Mononuclear cell (primary cell): ENCODE data around the gene UBAP2. TPM values are rescaled to one million over a fixed set of nuclear protein-coding genes. Genes with fewer than 3 reads are reported as not detected.

Source experiments
- H3K27me3 ChIP-seq: 2 replicates; pipeline ENCODE4 v1.6.0; 2011; ENCODE audit warnings: low read length, control low read depth; ENCODE audit not compliant: insufficient read depth
- H3K4me1 ChIP-seq: 2 replicates; pipeline ENCODE4 v1.5.1; 2011; ENCODE audit warnings: mild to moderate bottlenecking, low read length, control low read depth; ENCODE audit not compliant: insufficient read depth
- H3K4me3 ChIP-seq: 2 replicates; pipeline ENCODE4 v1.5.1; 2011; ENCODE audit warnings: mild to moderate bottlenecking, low read length, moderate library complexity
- H3K9me3 ChIP-seq: 2 replicates; pipeline ENCODE4 v1.5.1; 2011; ENCODE audit warnings: low read depth, mild to moderate bottlenecking, control low read depth, low read length
- total RNA-seq: library from RNA; depleted of rRNA; stranded (reverse); fragments of >200 nt; gene quantifications from one replicate; pipeline ENCODE4 v1.2.3, GENCODE V29; 2012

UBAP2 gene
- total RNA-seq, 1 donor = 27.7 TPM

DNA sequence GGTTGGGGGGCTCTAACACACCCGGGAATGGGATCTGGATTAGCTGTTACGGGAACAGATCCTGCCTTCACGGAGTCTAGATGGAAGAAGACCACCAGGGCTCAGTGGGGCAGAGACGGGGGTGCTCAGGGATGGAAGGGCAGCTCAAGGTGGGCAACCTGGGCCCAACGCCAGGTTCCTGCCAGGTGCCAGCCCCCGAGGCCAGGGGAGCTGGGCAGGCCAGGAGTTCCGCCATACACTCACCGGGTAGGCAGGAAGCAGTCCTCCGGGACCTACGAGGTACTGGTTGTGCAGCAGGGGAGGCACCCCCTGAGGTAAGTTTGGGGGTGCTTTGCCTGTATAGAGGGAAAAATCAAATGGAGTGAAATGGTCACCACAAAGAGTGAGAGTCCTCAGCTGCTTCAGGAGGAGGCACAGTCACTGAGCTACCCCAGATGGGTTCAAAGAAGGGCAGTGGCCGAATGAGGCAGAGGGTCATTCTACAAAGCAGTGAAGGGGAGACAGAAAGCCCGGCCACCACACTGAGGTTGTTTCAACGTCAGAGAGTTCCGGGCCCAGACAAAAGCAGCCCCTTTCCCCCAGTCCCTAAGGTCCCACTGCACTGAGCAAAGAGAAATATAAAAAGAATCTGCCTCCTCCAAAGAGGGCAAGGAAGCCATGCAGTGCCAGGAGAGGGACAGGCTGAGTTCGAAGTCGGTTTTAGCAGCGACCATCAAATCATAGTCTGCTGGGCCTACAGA is 121.8 kb downstream of the UBAP2 start:
- no peaks in the 10 kb centered on the region for H3K9me3 ChIP-seq
- no peaks in the 10 kb centered on the region for H3K27me3 ChIP-seq
- H3K4me1 ChIP-seq = no peaks in the 10 kb centered on the region

DNA sequence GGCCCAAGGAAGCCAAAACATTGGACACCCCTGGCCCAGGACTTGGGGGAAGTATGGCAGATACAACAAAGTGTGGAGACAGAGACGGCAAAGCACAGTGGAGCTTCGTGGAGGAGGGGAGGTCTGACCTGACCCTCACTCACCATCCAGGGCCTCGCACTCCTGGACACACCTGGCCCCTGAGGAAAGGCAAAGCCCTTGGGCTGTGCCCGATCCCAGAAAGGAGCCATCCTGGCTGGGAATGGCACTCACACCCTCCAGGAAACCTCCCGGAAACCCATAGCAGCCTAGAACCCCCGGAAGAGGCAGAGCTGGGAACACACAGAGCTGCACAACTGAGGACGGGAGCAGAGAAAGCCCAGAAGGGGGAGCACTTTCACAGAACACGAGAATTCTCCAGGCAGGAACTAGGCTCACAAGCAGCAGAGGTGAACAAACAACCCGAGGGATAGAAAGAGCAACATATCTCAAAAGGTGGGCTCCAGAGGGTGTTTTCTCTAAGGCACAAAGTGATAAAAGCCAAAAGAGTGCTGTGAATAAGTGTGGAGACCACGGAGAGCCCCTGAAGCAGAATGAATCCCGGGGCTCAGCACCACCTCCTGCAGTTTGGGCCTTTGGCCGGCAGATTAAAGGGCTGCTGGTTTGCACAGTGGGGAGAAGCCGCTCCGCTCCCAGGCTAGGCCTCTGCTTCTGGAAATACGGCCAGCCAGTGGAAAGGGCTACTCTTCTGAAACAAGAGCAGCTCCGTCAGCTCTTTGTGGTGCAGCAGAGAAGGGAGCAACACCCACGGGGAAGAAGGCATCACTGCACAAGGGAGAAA is 123.5 kb downstream of the UBAP2 start:
- Histone ChIP-seq H3K9me3 (no peaks in the 10 kb centered on the region), H3K4me3 (no peak overlapping the region), H3K27me3 (no peaks in the 10 kb centered on the region), H3K4me1 (no peaks in the 10 kb centered on the region)

More for the DNA sequence above, 121.8 kb downstream of the UBAP2 start:
- no peak overlapping the region for H3K4me3 ChIP-seq

DNA sequence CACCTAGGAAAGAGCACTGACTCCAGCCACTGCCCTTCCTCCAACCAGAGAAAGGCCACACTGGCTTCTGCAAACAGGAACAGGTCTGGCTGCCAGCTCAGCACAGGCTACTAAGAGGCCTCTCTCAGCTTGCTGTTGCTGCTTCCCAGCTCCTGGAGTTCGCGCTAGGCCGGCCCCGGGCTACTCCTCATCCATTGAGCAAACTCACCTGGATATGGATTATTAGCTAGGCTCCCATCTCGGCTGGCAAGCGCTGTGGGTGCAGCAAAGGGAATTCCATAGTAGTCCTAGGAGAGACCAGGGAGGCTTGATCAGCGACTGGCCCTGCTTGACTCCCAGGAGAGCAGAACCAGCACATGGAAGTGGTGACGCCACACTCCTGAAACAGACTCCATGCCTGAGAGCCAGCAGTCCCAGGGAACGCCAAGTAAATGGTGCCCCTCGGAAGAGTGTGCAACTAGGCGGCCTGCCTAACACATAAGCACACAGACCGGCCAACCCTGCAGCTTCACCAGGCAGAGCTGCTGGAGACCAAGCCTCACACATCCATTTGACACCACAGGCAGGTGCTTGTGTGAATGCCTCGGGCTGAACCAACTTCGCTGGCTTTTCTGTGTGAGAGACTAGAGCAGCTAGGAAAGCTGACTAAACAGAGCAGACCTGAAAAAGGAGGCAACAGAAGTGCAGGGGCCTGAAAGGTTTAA is 124.5 kb downstream of the UBAP2 start:
- no peak overlapping the region for H3K4me3 ChIP-seq
- H3K27me3 ChIP-seq = no peaks in the 10 kb centered on the region
- H3K9me3 ChIP-seq = no peaks in the 10 kb centered on the region
- no peaks in the 10 kb centered on the region for H3K4me1 ChIP-seq

DNA sequence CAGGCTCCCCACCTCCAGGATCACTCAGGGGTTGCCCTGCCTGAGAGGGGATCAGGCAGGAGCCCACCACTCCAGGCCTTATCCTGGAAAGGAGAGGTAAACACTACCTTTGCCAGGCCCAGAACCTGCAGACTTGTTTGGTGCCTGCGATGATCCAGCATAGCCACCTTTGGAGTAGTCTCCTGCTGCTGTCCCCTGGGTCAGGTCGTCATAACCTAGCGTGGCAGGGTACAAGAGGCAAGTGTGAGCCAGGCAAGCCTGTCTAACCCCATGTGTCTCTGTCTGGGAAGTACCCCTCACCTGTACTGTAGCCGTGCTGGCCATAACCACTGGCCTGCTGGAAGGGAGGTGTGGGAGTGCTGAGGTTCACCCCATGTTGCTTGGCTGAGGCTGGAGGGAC is 125.6 kb downstream of the UBAP2 start:
- H3K4me1 ChIP-seq = no peaks in the 10 kb centered on the region
- no peaks in the 10 kb centered on the region for H3K27me3 ChIP-seq
- H3K9me3 ChIP-seq = no peaks in the 10 kb centered on the region
- no peak overlapping the region for H3K4me3 ChIP-seq

DNA sequence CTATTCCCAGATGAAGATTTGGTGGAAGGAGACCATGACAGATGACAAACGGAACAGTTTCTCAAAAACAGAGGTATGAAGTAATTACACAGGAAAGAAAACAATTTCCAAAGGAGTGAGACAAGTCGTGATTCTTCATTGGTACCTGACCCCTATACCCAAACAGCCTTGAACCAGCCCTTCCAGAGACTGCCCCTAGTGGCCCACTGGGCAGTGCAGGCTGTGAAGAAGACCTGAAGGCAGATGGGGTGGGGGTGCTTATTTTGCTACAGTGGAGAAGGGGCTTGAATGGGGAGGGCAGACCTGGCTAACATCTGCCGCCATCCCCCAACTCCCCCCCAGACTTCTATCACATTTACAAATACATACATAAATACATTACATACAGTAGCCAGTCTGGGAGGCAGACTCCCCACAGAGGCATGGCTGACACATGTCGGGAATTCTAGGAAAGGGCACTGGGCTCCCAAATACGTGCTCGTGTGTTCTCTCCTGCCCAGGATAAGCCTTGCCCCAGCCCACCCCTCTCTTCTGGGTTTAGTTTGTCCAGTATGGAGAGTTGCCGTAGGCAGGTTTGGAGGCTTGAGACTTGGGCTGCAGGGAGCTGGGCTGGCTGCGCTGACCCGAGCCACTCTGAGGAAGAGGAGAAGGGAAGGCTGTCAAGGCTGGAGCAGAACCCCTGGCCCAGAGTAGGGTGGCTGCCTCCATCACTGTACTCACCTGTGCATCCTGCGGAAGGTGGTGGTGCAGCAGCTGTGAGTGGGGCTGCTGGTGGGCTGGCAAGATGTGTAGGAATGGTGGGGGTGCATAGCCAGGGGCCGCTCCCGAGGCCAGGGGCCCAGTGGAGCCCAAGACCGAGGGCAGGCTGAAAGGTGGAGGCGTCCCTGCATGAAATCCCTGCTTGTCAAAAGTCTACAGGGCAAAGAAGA is 126.5 kb downstream of the UBAP2 start:
- Histone ChIP-seq H3K27me3 (no peaks in the 10 kb centered on the region), H3K9me3 (no peaks in the 10 kb centered on the region), H3K4me3 (no peak overlapping the region), H3K4me1 (no peaks in the 10 kb centered on the region)

DNA sequence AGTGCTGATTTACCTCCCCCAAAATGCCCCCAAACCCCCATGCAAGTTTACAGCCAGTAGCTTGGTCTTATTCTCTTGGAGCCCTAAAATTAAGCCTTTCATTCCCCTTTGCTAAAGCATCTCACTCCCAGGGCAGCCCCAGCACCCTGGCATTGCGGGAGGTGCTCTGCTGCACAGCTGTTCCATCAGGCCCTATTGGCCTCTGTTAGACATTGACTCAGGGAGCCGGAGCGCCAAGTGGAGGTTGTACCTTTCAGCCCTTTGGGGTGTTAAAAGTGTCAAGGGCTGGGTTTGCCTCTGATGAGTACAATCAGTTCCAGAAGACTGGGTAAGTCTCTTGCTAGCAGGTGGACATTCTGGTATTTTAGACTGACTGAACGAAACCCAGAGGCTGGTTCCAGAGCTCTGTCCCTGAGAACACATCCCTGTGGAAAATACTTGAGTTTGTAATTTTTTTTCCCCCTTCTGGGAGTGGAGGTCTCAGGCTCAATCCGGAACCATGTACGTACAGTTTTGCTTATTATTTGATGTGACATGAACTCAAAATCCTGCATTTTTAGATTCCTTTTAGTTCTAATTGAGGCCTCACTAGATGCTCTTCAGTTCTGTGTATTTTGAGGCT is 129.3 kb downstream of the UBAP2 start:
- Histone ChIP-seq H3K4me3 (no peak overlapping the region), H3K27me3 (no peaks in the 10 kb centered on the region), H3K4me1 (no peaks in the 10 kb centered on the region), H3K9me3 (no peaks in the 10 kb centered on the region)

DNA sequence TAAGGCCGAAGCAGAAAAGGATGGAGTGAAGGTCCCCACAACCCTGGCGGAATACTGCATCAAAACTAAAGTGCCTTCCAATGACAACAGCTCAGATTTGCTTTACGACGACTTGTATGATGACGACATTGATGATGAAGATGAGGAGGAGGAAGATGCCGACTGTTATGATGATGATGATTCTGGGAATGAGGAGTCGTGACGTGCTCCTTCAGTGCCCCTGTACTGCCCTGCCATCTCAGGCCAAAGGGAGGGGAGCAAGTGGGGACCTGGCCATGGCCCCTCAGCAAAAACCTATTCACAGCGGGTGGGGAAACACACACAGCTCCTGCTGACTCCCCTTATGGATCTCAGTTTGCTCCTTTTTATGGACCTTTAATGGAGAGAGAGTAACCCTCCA is 131.7 kb downstream of the UBAP2 start:
- no peaks in the 10 kb centered on the region for H3K27me3 ChIP-seq
- H3K9me3 ChIP-seq = no peaks in the 10 kb centered on the region
- no peaks in the 10 kb centered on the region for H3K4me1 ChIP-seq
- no peak overlapping the region for H3K4me3 ChIP-seq

DNA sequence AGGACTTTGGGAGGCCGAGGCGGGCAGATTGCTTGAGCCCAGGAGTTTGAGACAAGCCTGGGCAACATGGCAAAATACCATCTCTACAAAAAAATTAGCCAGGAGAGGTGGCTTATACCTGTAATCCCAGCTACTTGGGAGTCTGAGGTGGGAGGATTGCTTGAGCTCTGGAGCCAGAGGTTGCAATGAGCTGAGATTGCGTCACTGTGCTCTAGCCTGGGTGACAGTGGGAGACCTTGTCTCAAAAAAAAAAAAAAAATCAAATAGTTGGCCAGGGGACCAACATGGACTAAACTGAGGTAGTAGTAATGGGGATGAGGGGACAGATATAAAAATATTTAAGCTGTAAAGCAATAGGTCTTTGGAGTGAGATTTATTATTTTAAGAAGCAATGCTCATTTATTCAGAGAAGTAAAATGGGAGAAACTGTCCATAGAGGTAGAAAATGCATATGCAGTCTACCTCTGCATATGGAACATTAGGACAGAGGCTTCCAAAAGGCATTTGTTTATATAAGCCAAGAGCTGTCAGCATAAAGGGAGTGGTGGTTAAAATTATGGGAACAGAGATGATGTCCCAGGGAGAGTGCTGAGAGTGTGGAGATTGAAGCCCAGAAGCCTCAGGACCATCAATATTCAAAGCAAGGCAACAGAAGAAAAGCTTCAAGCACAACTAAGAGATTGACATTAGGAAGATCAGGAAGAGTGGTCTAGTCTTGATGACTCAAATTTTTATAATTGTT is 133.6 kb downstream of the UBAP2 start:
- no peaks in the 10 kb centered on the region for H3K4me1 ChIP-seq
- no peaks in the 10 kb centered on the region for H3K9me3 ChIP-seq
- no peak overlapping the region for H3K4me3 ChIP-seq
- H3K27me3 ChIP-seq = no peaks in the 10 kb centered on the region

DNA sequence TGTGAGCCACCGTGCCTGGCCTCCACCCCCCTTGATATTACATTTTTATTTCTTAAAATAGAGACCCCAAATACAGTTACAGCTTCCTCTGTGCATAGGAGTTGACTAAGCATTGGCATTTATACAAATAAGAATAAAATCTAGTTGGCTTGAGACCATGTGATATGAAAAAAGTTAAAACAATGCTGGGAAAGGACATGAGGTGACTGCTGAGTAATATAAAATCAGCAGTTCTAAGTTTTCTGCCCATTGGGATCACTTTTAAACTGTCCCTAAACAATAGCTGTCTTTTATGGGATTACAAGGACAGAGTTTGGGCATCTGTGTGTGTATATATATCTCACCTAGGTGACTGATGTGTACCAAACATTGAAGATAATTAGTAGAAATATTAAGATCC is 135.1 kb downstream of the UBAP2 start:
- no peaks in the 10 kb centered on the region for H3K27me3 ChIP-seq
- no peaks in the 10 kb centered on the region for H3K9me3 ChIP-seq
- H3K4me1 ChIP-seq = no peaks in the 10 kb centered on the region
- no peak overlapping the region for H3K4me3 ChIP-seq

DNA sequence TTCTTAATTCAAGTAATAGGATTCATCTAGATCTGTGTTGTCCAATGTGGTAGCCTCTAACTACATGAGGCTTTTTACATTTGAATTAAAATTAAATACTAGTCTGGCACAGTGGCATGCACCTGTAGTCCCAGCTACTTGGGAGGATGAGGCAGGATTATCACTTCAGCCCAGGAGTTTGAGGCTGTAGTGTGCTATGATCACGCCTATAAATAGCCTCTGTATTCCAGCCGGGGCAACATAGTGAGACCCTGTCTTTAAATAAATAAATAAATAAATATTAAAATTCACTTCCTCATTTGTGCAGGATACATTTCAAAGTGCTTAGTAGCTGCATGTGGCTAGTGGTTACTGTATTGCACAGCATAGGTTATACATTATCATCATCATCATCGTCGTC is 139.9 kb downstream of the UBAP2 start:
- no peaks in the 10 kb centered on the region for H3K4me1 ChIP-seq

DNA sequence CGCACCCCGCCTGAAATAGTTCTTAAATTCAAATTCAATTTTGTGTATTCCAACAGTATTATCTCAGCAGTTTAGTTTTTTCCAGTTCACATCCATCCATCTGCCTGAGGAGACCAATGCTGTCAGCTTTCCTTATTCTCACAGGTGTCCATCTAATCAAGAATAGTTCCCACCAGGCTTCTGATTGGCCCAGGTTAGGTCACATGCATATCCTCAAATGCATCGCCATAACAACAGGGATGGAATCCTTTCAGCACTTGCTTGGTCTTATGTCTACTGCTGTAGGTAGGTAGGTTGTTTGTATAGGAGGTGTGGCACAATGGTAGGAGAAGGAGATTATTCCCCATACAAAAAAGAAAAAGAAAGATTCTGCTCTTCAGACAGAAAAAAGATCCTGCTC is 140.6 kb downstream of the UBAP2 start:
- H3K27me3 ChIP-seq = no peaks in the 10 kb centered on the region
- no peaks in the 10 kb centered on the region for H3K9me3 ChIP-seq
- no peak overlapping the region for H3K4me3 ChIP-seq
- H3K4me1 ChIP-seq = no peaks in the 10 kb centered on the region

More for the DNA sequence above, 139.9 kb downstream of the UBAP2 start:
- no peaks in the 10 kb centered on the region for H3K27me3 ChIP-seq
- H3K4me3 ChIP-seq = no peak overlapping the region
- H3K9me3 ChIP-seq = no peaks in the 10 kb centered on the region

DNA sequence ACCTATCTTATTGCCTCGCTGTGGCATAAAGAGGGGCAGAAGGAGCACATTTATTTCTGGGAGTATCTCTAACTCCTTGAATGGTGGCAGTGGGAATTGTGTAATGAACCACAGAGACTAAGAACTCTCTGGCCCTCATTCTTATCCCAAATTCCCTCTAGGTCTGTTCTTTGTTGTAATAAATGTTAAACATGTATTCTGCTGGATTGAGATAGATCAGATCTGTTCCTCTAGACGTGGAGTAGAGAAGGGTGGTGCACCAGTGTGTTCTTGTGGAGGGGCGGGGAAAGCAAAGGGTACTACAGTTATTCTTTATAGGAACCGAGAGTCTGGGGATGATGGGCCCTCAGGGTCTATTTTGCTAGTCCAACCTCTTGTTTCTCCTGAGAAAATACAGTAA is 141.3 kb downstream of the UBAP2 start:
- Histone ChIP-seq H3K4me1 (no peaks in the 10 kb centered on the region), H3K27me3 (no peaks in the 10 kb centered on the region), H3K9me3 (no peaks in the 10 kb centered on the region), H3K4me3 (no peak overlapping the region)

DNA sequence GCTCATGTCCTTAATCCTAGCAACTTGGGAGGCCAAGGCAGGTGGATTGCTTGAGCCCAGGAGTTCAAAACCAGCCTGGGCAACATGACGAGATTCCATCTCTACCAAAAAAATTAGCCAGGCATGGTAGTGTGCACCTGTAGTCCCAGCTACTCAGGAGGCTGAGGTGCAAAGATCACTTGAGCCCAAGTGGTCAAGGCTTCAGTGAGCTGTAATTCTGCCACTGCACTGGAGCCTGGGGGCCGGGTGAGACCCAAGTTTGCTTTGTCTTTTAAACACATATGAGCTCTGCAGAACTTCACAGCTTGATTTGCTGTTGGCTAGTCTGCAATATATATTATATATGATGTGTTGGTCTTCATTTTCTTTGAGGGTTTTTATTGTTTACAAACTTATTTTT is 141.9 kb downstream of the UBAP2 start:
- Histone ChIP-seq H3K4me3 (no peak overlapping the region), H3K27me3 (no peaks in the 10 kb centered on the region), H3K9me3 (no peaks in the 10 kb centered on the region), H3K4me1 (no peaks in the 10 kb centered on the region)

DNA sequence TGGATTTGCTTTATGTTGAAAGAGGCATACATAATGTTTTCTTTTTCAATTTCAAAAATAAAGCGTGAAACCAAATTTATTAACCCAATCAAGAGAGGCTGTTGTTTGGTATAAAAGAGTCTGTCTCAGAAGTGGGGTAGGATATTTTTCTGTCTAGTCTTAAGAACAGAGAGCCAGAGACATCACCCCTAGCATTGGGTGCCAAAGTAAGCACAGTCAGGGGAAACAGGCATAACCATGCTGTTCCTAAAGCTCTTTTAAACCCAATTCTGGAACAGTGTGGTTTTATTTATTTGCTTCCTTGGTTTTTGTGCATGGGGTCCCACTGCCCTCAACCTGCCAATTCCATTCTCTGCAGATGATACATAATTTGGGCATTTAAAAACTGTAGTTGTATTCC is 143.6 kb downstream of the UBAP2 start:
- Histone ChIP-seq H3K4me1 (no peaks in the 10 kb centered on the region), H3K27me3 (no peaks in the 10 kb centered on the region), H3K9me3 (no peaks in the 10 kb centered on the region), H3K4me3 (no peak overlapping the region)
